ENCODE measurements around the gene LRTM2.

LRTM2 gene

GRCh38 chr12:1882850-1883470 is 62.6 kb downstream of the LRTM2 start:
- no peak for DNase-seq (ENCODE audit: low read depth, low spot score)

- no peak for DNase-seq (ENCODE audit: low read depth, low spot score)
Measured at GRCh38 chr12:1883513-1883912, 63.1 kb downstream of the LRTM2 start.

- DNase-seq (ENCODE audit: low read depth, low spot score): no peak
Measured at GRCh38 chr12:1884651-1885050, 64.3 kb downstream of the LRTM2 start.

- no peak for DNase-seq (ENCODE audit: low read depth, low spot score)
Measured at GRCh38 chr12:1885082-1885596, 64.8 kb downstream of the LRTM2 start.

- no peak for DNase-seq (ENCODE audit: low read depth, low spot score)
Measured at GRCh38 chr12:1885599-1886245, 65.4 kb downstream of the LRTM2 start.

Measured in astrocyte of the hippocampus (primary cell).